ENCODE measurements around the gene MEF2C.

DNA sequence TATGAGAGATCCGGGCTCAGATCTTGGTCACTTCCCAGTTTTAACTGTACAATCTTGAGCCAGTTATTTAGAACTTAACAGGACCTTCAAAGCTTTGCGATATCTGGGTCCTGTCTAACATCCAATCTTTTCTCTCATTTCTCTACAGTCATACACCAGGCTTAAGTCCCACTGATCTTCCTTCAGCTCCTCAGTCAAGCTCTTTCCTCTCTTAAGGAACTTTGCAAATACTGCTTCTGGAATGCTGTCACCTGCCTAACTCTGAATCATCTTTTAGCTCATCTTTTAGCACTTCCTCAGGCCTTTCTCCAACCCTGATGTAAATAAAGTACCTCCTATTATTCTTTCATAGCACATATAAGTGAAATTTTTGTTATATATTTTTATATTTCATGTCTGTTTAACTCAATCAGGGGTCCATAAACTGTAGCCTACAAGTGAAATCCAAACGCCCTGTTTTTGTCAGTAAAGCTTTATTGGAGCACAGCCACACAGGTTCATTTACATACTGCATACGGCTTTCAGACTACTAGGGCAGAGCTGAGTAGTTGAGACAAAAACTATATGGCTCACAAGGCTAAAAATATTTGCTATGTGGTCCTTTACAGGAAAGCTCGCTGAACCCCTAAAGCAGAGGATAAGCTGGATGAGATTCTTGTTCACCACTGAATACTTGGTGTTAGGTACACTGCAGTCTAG is 63.5 kb downstream of the MEF2C start:
- TF ChIP-seq, protein P1, sequence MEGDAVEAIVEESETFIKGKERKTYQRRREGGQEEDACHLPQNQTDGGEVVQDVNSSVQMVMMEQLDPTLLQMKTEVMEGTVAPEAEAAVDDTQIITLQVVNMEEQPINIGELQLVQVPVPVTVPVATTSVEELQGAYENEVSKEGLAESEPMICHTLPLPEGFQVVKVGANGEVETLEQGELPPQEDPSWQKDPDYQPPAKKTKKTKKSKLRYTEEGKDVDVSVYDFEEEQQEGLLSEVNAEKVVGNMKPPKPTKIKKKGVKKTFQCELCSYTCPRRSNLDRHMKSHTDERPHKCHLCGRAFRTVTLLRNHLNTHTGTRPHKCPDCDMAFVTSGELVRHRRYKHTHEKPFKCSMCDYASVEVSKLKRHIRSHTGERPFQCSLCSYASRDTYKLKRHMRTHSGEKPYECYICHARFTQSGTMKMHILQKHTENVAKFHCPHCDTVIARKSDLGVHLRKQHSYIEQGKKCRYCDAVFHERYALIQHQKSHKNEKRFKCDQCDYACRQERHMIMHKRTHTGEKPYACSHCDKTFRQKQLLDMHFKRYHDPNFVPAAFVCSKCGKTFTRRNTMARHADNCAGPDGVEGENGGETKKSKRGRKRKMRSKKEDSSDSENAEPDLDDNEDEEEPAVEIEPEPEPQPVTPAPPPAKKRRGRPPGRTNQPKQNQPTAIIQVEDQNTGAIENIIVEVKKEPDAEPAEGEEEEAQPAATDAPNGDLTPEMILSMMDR (IDR thresholded peaks at IDR 0.05): no peak
- TF ChIP-seq POLR2A (IDR thresholded peaks at IDR 0.05) (no peak), POLR2AphosphoS5 (IDR thresholded peaks at IDR 0.05) (no peak)
